Spleen (tissue), 11 donors: ENCODE data around the gene PSMC1. TPM values are rescaled to one million over a fixed set of nuclear protein-coding genes. Genes with fewer than 3 reads are reported as not detected.

ENCODE experiments used
- DNase-seq: peaks from one replicate; pipeline ENCODE4 v3.0.0-alpha.2; 2020
- H3K27ac ChIP-seq, 8 donors: fragments of 200-600 bp; sonication (generic) in 7 of 8; 1 replicate in 4 of 8; 2 replicates in 4 of 8; pipeline versions ENCODE4 v1.5.0 to v1.8.0; 2016 to 2021; ENCODE audit warnings: inconsistent platforms in 4 of 8, mild to moderate bottlenecking in 4 of 8, moderate library complexity in 1 of 8
- H3K27me3 ChIP-seq, 7 donors: fragments of 200-600 bp; sonication (generic) in 6 of 7; replicated peaks in 1 of 7; 1 replicate in 4 of 7; 2 replicates in 3 of 7; pipeline versions ENCODE4 v1.5.0 to v1.8.0; 2016 to 2021; ENCODE audit warnings: inconsistent platforms in 3 of 7, mild to moderate bottlenecking in 1 of 7
- H3K36me3 ChIP-seq, 6 donors: fragments of 200-600 bp; sonication (generic) in 5 of 6; 1 replicate in 4 of 6; 2 replicates in 2 of 6; pipeline versions ENCODE4 v1.5.0 to v1.8.0; 2016 to 2021; ENCODE audit warnings: inconsistent platforms in 2 of 6
- H3K4me1 ChIP-seq, 6 donors: fragments of 200-600 bp; sonication (generic) in 5 of 6; 1 replicate in 3 of 6; 2 replicates in 3 of 6; pipeline versions ENCODE4 v1.5.0 to v1.8.0; 2016 to 2021; ENCODE audit warnings: inconsistent platforms in 3 of 6
- H3K4me3 ChIP-seq, 8 donors: fragments of 200-600 bp; sonication (generic) in 7 of 8; 1 replicate in 4 of 8; 2 replicates in 4 of 8; pipeline versions ENCODE4 v1.5.0 to v1.8.0; 2016 to 2021; ENCODE audit warnings: inconsistent platforms in 4 of 8, mild to moderate bottlenecking in 4 of 8, moderate library complexity in 2 of 8
- H3K9me3 ChIP-seq, 8 donors: fragments of 200-600 bp; sonication (generic) in 7 of 8; 1 replicate in 4 of 8; 2 replicates in 4 of 8; pipeline versions ENCODE4 v1.5.0 to v1.8.0; 2016 to 2021; ENCODE audit warnings: inconsistent platforms in 4 of 8
- CTCF ChIP-seq, 11 experiments: fragments of 200-600 bp in 7 of 11; fragments of 450-650 bp in 4 of 11; sonication (generic) in 4 of 11; IDR thresholded peaks in 8 of 11; conservative IDR thresholded peaks in 3 of 11; 1 replicate in 7 of 11; 2 replicates in 4 of 11; pipeline versions ENCODE4 v1.4.0 to v1.8.0; 2016 to 2021; ENCODE audit warnings: antibody characterized with exemption in 11 of 11, inconsistent platforms in 4 of 11, mild to moderate bottlenecking in 1 of 11
- POLR2A ChIP-seq, 3 donors: fragments of 450-650 bp; IDR thresholded peaks; one replicate each; pipeline ENCODE4 v1.5.1; 2017; ENCODE audit warnings: antibody characterized with exemption in 3 of 3, mild to moderate bottlenecking in 1 of 3
- POLR2AphosphoS5 ChIP-seq, 3 donors: sonication (generic); formaldehyde crosslinking; IDR thresholded peaks; one replicate each; pipeline ENCODE4 v1.5.1; 2017; ENCODE audit warnings: antibody characterized with exemption in 3 of 3
- WGBS, 5 donors: extraction: QIAGEN DNeasy Blood & Tissue Kit in 3 of 5; methylation state at CpG; one replicate each; pipeline versions ENCODE4 v1.1.5 to v1.1.7; 2013 to 2018; 5-methylcytosine and 5-hydroxymethylcytosine counted together
- intact Hi-C: fragments of 100-400 bp; cut with DNase I; formaldehyde crosslinking; loops from one replicate; pipeline ENCODE4 v1.15.0; 2023; ENCODE audit warnings: low total_unique reads
- polyA plus RNA-seq, 3 donors: library from polyadenylated mRNA; stranded (reverse); fragments of 200-250 nt; gene quantifications; one replicate each; pipeline ENCODE4 v1.2.1, GENCODE V29; 2013
- total RNA-seq, 7 donors: library from RNA; depleted of rRNA in 3 of 7; stranded (reverse); fragments of >200 nt in 3 of 7; fragmentation: NEBNext Ultra II Directional in 4 of 7; extraction: Animal tissue kit (Norgen Biotek cat#: 25700) in 4 of 7; gene quantifications; one replicate each; pipeline versions ENCODE4 v1.1.0 to v1.2.1, GENCODE V29; 2016 to 2021
- donor health status: healthy with polysubstance abuse.
- donor health status: DM: no; HTN: no; CAD: no; lungs with moderate emphysema.
- donor health status: DM: no; HTN: no; CAD: no.
- donor health status: Bipolar disorder and iron deficiency.
- donor health status: healthy.
- donor health status: DM: no; HTN: no; CAD: no.
- donor health status: DM: yes; HTN: yes; CAD: no.

The PSMC1 gene
- total and polyA plus RNA-seq, 10 donors: 70.7 to 104 (median 84.6) TPM

DNA sequence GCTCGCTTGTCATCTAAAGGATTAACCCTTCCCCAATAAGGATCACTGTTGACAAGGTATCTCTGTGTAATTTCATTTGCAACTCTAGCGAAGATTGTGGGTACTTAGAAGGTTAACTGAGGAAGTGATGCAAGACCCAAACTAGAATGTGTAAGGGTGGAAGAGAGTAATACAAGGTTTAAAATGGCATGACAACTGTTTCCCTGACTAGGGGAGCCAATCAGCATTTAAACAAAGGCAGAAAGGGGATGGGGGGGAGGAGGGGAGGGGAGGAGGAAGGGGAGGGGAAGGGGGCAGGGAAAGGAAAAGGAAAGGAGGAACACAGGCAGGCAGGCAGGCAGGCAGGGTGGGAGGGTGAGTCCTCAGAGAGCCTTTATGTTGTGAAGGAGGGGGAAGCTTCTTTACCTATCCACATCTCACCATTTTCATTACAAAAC, 44.3 kb downstream of the PSMC1 start:
- Histone ChIP-seq H3K4me1 (peaks cover 0 to 60% (median 18%) of the 10 kb centered on the region in 6 donors), H3K9me3 (no peaks in the 10 kb centered on the region), H3K27ac (peak overlapping the region in 6 of 8 donors; percentile 48 to 78 (median 66)), H3K4me3 (no peak overlapping the region), H3K27me3 (no peaks in the 10 kb centered on the region), H3K36me3 (peaks cover 0 to 84% (median 41%) of the 10 kb centered on the region in 6 donors)
- no peak for DNase-seq
- 49 to 82% (median 70%) methylated on average over 2 of the region's 2 CpGs for WGBS, 5 donors
- TF ChIP-seq POLR2A (IDR thresholded peaks at IDR 0.05) (no peak), CTCF (IDR thresholded peaks at IDR 0.05 in 8 of 11, conservative IDR thresholded peaks at IDR 0.05 in 3 of 11) (no peak), POLR2AphosphoS5 (IDR thresholded peaks at IDR 0.05) (no peak)
- intact Hi-C loops: loop anchor here (5.0 kb wide), 1 partner anchor 397 kb away; no protein-coding TSS in a partner anchor

GRCh38 chr14:90301122-90301521, 44.8 kb downstream of the PSMC1 start:
- Histone ChIP-seq H3K36me3 (peaks cover 0 to 86% (median 41%) of the 10 kb centered on the region in 6 donors), H3K27ac (peak overlapping the region in 7 of 8 donors; percentile 5 to 78 (median 65))

DNA sequence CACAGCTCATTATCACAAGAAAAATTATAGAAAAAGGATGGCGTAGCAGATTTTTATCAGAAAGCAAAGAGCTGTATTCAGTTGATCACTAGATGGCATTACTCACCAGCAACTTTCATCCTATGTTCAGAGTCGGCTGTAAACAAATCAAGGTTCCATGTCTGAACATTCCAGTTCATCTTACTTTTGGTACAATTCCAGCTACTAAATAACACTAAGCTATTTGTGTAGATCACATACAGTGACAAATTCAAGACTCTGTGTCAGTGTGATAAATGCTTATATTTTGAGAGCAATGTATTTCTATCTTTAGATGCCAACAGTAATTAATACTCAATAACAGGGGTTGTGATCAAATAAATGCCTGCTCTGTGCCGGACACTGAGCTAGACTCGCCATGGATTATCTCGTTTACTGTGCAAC, 45.3 kb downstream of the PSMC1 start:
- no peak for DNase-seq
- H3K27ac ChIP-seq: peak overlapping the region in 4 of 8 donors; percentile 0 to 78 (median 55)
- peaks cover 0 to 51% (median 18%) of the 10 kb centered on the region in 6 donors for H3K4me1 ChIP-seq
- no peak overlapping the region for H3K4me3 ChIP-seq
- 69 to 72% (median 72%) methylated on average over 5 of the region's 5 CpGs for WGBS, 5 donors
- H3K36me3 ChIP-seq: peaks cover 0 to 86% (median 38%) of the 10 kb centered on the region in 6 donors
- TF ChIP-seq CTCF (IDR thresholded peaks at IDR 0.05 in 8 of 11, conservative IDR thresholded peaks at IDR 0.05 in 3 of 11) (peak in 9 of 11 experiments; percentile 19 to 54 (median 40)), POLR2AphosphoS5 (IDR thresholded peaks at IDR 0.05) (no peak)
- no peaks in the 10 kb centered on the region for H3K27me3 ChIP-seq
- intact Hi-C loops: loop anchor here (5.0 kb wide), 1 partner anchor 396 kb away; no protein-coding TSS in a partner anchor
- no peaks in the 10 kb centered on the region for H3K9me3 ChIP-seq

More at GRCh38 chr14:90301122-90301521, 44.8 kb downstream of the PSMC1 start:
- Histone ChIP-seq H3K27me3 (no peaks in the 10 kb centered on the region), H3K4me3 (no peak overlapping the region), H3K4me1 (peaks cover 0 to 55% (median 18%) of the 10 kb centered on the region in 6 donors), H3K9me3 (no peaks in the 10 kb centered on the region)
- TF ChIP-seq POLR2A (IDR thresholded peaks at IDR 0.05) (no peak), POLR2AphosphoS5 (IDR thresholded peaks at IDR 0.05) (no peak), CTCF (IDR thresholded peaks at IDR 0.05 in 8 of 11, conservative IDR thresholded peaks at IDR 0.05 in 3 of 11) (no peak)
- intact Hi-C loops: loop anchor here (5.0 kb wide), 1 partner anchor 396 kb away; no protein-coding TSS in a partner anchor
- WGBS, 5 donors: 65 to 85% (median 69%) methylated on average over 6 of the region's 6 CpGs
- DNase-seq: no peak

DNA sequence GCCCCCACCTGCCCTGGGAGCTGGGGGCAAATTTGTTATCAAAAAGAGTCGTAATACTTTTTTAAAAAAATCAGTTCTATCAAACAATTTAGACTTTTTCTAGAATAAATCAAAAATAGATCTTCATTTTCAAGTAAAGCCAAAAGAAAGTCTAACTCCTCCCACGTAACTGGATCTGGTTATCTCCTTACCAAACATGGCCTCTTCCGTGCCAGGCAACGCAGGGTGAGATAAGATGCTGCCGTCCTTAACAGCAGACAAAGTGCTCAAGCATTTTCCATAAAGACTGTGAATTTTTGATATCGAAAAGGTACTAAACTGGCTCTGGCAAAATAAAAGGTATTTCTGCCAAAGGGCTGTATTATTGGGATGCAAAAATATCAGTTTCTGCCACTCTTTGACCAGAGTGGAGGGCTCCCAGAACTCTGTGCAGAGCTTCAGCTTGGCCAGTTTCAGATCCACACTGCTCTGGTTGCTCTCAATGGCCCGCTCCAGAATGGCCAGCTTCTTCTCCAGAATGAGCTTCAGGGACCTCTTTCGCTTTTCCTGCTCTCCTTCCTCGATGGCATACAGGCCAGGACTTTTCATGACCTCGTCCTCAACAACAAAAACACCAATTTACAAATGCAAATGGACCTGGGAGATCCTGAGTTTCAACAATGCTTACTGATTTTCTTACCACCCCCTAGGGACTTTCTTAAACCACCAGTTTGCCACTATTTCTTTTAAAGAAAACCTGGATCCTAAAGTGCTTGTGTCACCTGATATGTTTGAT, 46.4 kb downstream of the PSMC1 start:
- H3K27me3 ChIP-seq: no peaks in the 10 kb centered on the region
- 86 to 93% (median 89%) methylated on average over 10 of the region's 10 CpGs for WGBS, 5 donors
- peaks cover 0 to 42% (median 18%) of the 10 kb centered on the region in 6 donors for H3K4me1 ChIP-seq
- TF ChIP-seq POLR2A (IDR thresholded peaks at IDR 0.05) (no peak), CTCF (IDR thresholded peaks at IDR 0.05 in 8 of 11, conservative IDR thresholded peaks at IDR 0.05 in 3 of 11) (no peak), POLR2AphosphoS5 (IDR thresholded peaks at IDR 0.05) (no peak)
- peaks cover 0 to 83% (median 35%) of the 10 kb centered on the region in 6 donors for H3K36me3 ChIP-seq
- H3K27ac ChIP-seq: no peak overlapping the region
- no peak for DNase-seq
- intact Hi-C loops: loop anchor here (5.0 kb wide), 1 partner anchor 395 kb away; no protein-coding TSS in a partner anchor
- H3K9me3 ChIP-seq: no peaks in the 10 kb centered on the region
- H3K4me3 ChIP-seq: no peak overlapping the region
